Skeletal muscle tissue (tissue), 4 donors: ENCODE measurements around the gene GALNT17. TPM values are rescaled to one million over a fixed set of nuclear protein-coding genes. Genes with fewer than 3 reads are reported as not detected.

Source experiments
- H3K27ac ChIP-seq: one replicate; pipeline ENCODE4 v1.7.0; 2013; ENCODE audit warnings: mild to moderate bottlenecking, low read depth, low read length, inconsistent platforms
- H3K27me3 ChIP-seq, 3 donors: one replicate each; pipeline ENCODE4 v1.7.0; 2013; ENCODE audit warnings: low read length in 3 of 3; ENCODE audit not compliant: control insufficient read depth in 3 of 3, insufficient read depth in 3 of 3
- H3K36me3 ChIP-seq, 3 donors: one replicate each; pipeline ENCODE4 v1.7.0; 2013; ENCODE audit warnings: low read length in 3 of 3; ENCODE audit not compliant: control insufficient read depth in 3 of 3, insufficient read depth in 3 of 3
- H3K4me1 ChIP-seq, 3 donors: one replicate each; pipeline ENCODE4 v1.7.0; 2013; ENCODE audit warnings: low read length in 3 of 3, mild to moderate bottlenecking in 3 of 3; ENCODE audit not compliant: control insufficient read depth in 3 of 3, insufficient read depth in 3 of 3
- H3K4me3 ChIP-seq, 3 donors: one replicate each; pipeline ENCODE4 v1.7.0; 2013; ENCODE audit warnings: low read length in 3 of 3
- H3K9ac ChIP-seq, 3 donors: one replicate each; pipeline ENCODE4 v1.7.0; 2013; ENCODE audit warnings: low read length in 3 of 3, mild to moderate bottlenecking in 3 of 3, moderate library complexity in 2 of 3, low read depth in 1 of 3
- H3K9me3 ChIP-seq, 3 donors: one replicate each; pipeline ENCODE4 v1.7.0; 2013; ENCODE audit warnings: low read length in 3 of 3; ENCODE audit not compliant: control insufficient read depth in 3 of 3
- total RNA-seq: library from RNA; depleted of rRNA; stranded (reverse); fragments of >200 nt; gene quantifications from one replicate; pipeline ENCODE4 v1.2.3, GENCODE V29; 2014
- donor health status: Osteomylitis.

The GALNT17 gene
- total RNA-seq, 1 donor from 2014 or later: 24.5 TPM

DNA sequence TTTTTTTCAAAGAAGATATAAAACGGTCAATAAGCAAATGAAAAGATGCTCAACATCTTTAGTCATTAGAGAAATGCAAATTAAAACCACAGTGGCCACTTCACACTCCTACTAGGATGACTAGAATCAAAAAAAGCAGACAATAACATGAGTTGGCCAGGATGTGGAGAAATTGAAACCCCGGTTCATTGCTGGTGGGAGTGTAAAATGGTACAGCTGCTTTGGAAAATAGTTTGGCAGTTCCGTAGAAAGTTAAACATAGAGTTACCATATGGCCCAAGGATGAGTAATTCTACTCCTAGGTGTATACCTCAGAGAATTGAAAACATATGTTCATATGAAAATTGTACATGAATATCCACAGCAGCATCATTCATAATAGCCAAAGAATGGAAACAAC is 573.3 kb downstream of the GALNT17 start:
- H3K9ac ChIP-seq: no peak overlapping the region
- H3K9me3 ChIP-seq: no peaks in the 10 kb centered on the region
- no peaks in the 10 kb centered on the region for H3K4me1 ChIP-seq
- no peaks in the 10 kb centered on the region for H3K36me3 ChIP-seq
- no peak overlapping the region for H3K27ac ChIP-seq
- H3K27me3 ChIP-seq: no peaks in the 10 kb centered on the region
- H3K4me3 ChIP-seq: no peak overlapping the region

GRCh38 chr7:71705901-71706596 is 574.1 kb downstream of the GALNT17 start:
- Histone ChIP-seq H3K27ac (no peak overlapping the region), H3K27me3 (no peaks in the 10 kb centered on the region), H3K4me1 (no peaks in the 10 kb centered on the region), H3K9ac (no peak overlapping the region), H3K4me3 (no peak overlapping the region), H3K9me3 (no peaks in the 10 kb centered on the region), H3K36me3 (no peaks in the 10 kb centered on the region)

- Histone ChIP-seq H3K36me3 (no peaks in the 10 kb centered on the region), H3K27me3 (no peaks in the 10 kb centered on the region), H3K4me3 (no peak overlapping the region), H3K9ac (no peak overlapping the region), H3K9me3 (no peaks in the 10 kb centered on the region), H3K4me1 (no peaks in the 10 kb centered on the region), H3K27ac (no peak overlapping the region)
Observed at GRCh38 chr7:71706597-71706975, 574.6 kb downstream of the GALNT17 start.

DNA sequence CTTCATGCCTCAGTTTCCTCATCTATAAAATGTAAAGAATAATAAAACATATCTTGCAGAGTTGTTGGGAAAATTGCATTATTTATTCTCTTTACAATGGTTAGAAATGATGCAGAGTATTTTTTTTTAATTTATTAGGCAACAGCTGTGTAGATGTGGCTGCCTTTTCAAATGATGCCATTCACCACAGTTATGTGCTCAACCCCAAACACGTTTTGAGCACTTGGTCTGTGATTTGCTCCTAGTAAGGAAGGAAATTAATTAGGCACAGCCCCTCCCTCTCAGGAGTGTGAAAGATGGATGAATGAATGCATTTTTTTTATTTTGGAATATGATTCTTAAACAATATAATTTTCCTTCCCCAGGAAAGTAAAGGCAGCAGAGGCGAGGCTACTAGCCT is 575.1 kb downstream of the GALNT17 start:
- no peak overlapping the region for H3K9ac ChIP-seq
- H3K27me3 ChIP-seq: no peaks in the 10 kb centered on the region
- no peak overlapping the region for H3K27ac ChIP-seq
- H3K4me3 ChIP-seq: no peak overlapping the region
- no peaks in the 10 kb centered on the region for H3K4me1 ChIP-seq
- no peaks in the 10 kb centered on the region for H3K36me3 ChIP-seq
- H3K9me3 ChIP-seq: no peaks in the 10 kb centered on the region

DNA sequence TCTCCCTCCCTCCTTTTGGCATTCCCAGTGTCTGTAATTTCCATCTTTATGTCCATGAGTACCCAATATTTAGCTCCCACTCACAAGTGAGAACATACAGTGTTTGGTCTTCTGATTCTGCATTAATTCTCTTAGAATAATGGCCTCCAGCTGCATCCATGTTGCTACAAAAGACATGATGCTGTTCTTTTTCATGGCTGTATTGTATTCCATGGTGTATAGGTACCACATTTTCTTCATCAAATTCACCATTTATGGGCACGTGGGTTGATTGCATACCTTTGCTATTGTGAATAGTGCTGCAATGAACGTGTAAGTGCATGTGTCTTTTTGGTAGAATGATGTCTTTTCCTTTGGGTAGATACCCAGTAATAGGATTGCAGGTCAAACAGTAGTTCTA is 576.8 kb downstream of the GALNT17 start:
- Histone ChIP-seq H3K9ac (no peak overlapping the region), H3K4me1 (no peaks in the 10 kb centered on the region), H3K4me3 (no peak overlapping the region), H3K9me3 (no peaks in the 10 kb centered on the region), H3K36me3 (no peaks in the 10 kb centered on the region), H3K27me3 (no peaks in the 10 kb centered on the region), H3K27ac (no peak overlapping the region)

DNA sequence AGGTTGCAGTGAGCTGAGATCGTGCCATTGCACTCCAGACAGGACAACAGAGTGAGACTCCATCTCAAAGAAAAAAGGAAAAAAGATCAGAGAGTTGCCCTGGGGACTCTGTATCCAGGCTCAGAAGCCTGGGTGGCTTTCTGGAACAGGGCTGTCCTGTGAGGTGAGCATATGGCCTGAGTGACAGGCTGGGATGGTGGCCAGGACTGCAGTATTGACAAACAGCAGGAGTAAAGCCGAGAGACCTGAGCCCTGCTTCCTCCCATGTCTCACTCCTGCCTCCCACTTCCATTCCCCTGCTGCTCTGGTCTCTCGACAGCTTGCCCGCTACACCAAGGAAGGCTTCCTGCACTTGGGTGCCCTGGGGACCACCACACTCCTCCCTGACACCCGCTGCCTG is 578.5 kb downstream of the GALNT17 start:
- Histone ChIP-seq H3K27me3 (no peaks in the 10 kb centered on the region), H3K9me3 (no peaks in the 10 kb centered on the region), H3K4me3 (no peak overlapping the region), H3K4me1 (no peaks in the 10 kb centered on the region), H3K27ac (no peak overlapping the region), H3K36me3 (no peaks in the 10 kb centered on the region), H3K9ac (no peak overlapping the region)

DNA sequence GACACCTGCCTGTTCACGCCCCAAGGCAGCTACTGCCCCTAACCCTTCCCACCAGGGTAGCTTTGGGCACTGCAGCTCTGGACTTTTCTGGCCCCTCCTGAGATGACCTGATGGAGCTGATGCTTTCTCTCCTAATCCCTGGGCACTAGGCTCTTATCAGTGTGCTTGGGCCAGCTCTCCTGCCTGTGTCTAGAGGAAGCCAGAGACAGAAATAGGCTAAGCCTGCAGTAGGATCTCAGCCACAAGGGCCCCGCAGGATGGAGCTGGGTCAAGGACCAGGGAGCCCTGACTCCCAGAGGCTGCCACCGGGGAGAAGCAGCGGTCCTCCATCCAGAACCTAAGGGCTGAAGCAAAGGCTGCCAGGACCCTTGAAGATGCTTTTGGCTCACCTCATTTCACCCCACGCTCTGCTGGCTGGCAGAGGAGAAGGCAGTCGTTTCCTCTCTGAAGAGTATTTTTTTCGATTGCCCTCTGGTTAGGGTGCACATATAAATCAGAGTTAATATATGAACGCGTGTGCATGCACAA is 580.8 kb downstream of the GALNT17 start:
- no peak overlapping the region for H3K9ac ChIP-seq
- H3K27ac ChIP-seq: no peak overlapping the region
- H3K4me1 ChIP-seq: no peaks in the 10 kb centered on the region
- no peaks in the 10 kb centered on the region for H3K9me3 ChIP-seq
- H3K36me3 ChIP-seq: no peaks in the 10 kb centered on the region
- no peaks in the 10 kb centered on the region for H3K27me3 ChIP-seq
- no peak overlapping the region for H3K4me3 ChIP-seq

- H3K4me1 ChIP-seq: no peaks in the 10 kb centered on the region
- H3K27ac ChIP-seq: no peak overlapping the region
- H3K4me3 ChIP-seq: no peak overlapping the region
- no peak overlapping the region for H3K9ac ChIP-seq
- no peaks in the 10 kb centered on the region for H3K27me3 ChIP-seq
- H3K36me3 ChIP-seq: no peaks in the 10 kb centered on the region
- H3K9me3 ChIP-seq: peaks cover 0 to 2% (median 0%) of the 10 kb centered on the region in 3 donors
Observed at GRCh38 chr7:71716690-71717089, 584.7 kb downstream of the GALNT17 start.

DNA sequence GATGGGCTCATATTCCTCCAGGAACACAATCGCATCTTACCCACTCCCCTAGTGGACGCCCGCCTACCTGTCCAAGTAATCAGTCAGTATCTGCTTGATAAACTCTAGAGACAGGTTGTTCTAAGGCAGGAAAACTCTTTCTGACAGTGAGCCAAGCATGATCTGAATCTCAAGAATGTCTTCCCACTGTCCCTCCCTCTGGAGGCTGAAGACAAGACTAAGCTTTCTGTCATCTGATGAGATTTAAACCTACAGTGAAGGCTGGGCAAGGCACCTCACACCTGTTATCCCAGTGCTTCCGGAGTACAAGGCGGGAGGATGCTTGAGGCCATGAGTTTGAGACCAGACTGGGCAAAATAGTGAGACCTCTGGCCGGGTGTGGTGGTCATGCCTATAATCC is 586.6 kb downstream of the GALNT17 start:
- Histone ChIP-seq H3K27ac (no peak overlapping the region), H3K4me3 (no peak overlapping the region), H3K4me1 (no peaks in the 10 kb centered on the region), H3K9me3 (peaks cover 0 to 2% (median 0%) of the 10 kb centered on the region in 3 donors), H3K9ac (no peak overlapping the region), H3K27me3 (no peaks in the 10 kb centered on the region), H3K36me3 (no peaks in the 10 kb centered on the region)

DNA sequence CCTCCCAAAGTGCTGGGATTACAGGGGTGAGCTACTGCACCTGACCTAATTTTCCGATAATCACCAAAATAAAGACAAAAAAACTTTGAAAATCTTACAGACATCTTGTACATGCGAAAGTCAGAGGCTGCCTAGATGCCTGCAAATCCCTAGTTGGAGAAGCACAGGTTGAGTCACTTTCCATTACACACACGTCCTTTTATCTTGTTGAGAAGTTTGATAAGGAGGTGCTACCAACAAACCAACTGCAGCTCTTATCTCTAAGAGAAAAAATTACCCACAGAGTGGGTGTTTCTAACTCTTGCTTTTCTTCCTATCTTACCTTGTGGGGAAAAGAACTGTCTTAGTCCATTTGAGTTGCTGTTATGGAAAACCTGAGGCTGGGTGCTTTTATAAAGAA is 589.8 kb downstream of the GALNT17 start:
- H3K27me3 ChIP-seq: no peaks in the 10 kb centered on the region

More for the DNA sequence above, 589.8 kb downstream of the GALNT17 start:
- no peak overlapping the region for H3K27ac ChIP-seq
- no peaks in the 10 kb centered on the region for H3K36me3 ChIP-seq
- no peak overlapping the region for H3K9ac ChIP-seq
- peaks cover 0 to 2% (median 0%) of the 10 kb centered on the region in 3 donors for H3K9me3 ChIP-seq
- no peak overlapping the region for H3K4me3 ChIP-seq
- no peaks in the 10 kb centered on the region for H3K4me1 ChIP-seq
